Spinal cord (tissue), 4 donors: ENCODE results near the gene EHD4. TPM values are rescaled to one million over a fixed set of nuclear protein-coding genes. Genes with fewer than 3 reads are reported as not detected.

Source experiments
- polyA plus RNA-seq, 2 donors: library from polyadenylated mRNA; unstranded; fragments of 120-200 nt; gene quantifications; one replicate each; pipeline ENCODE4 v1.2.1, GENCODE V29; 2013; ENCODE audit not compliant: insufficient read length in 2 of 2
- small RNA-seq: library from RNA; depleted of rRNA; stranded (forward); fragments of <200 nt; gene quantifications from one replicate; pipeline ENCODE3, GENCODE V24; 2014; ENCODE audit warnings: low replicate concordance
- total RNA-seq, 2 donors: library from RNA; depleted of rRNA in 1 of 2; stranded (reverse); fragments of 120-200 nt in 1 of 2; fragments of >200 nt in 1 of 2; gene quantifications; one replicate each; pipeline versions ENCODE4 v1.2.3 to v1.2.4, GENCODE V29; 2013 to 2014

The EHD4 gene
- total and polyA plus RNA-seq, 4 donors, result 6.8 to 12.3 (median 8.5) TPM

Small RNA genes within 50 kb of the gene (small RNA-seq; reads per million reads assigned to genes)
- gene MIR4310, result not detected
- gene RNA5SP393, result not detected

Other genes with a start within 250 kb of the EHD4 start
- 10 to 100 TPM; 27.1 to 32.7 TPM for gene MAPKBP1, start 198.1 kb downstream of the EHD4 start, total RNA-seq
- gene MAPKBP1, start 198.1 kb downstream of the EHD4 start, polyA plus RNA-seq, result 10 to 100 TPM; 30.8 to 52.6 TPM
- 10 to 100 TPM in 1 of 2 donors, 1 to 10 TPM in 1; 2.8 to 19.0 TPM for gene JMJD7, start 144.5 kb downstream of the EHD4 start, total RNA-seq
- gene JMJD7, start 144.5 kb downstream of the EHD4 start, polyA plus RNA-seq, result 10 to 100 TPM; 24.6 to 25.0 TPM
- 1 to 10 TPM; 3.3 to 8.6 TPM for gene PLA2G4B, start 133.7 kb downstream of the EHD4 start, total RNA-seq
- gene PLA2G4B, start 133.7 kb downstream of the EHD4 start, polyA plus RNA-seq, result 10 to 100 TPM; 20.6 to 31.2 TPM
- 1 to 10 TPM in 1 of 2 donors, under 1 TPM in 1; 0.69 to 2.9 TPM for gene SPTBN5, start 78.5 kb downstream of the EHD4 start, total RNA-seq
- gene SPTBN5, start 78.5 kb downstream of the EHD4 start, polyA plus RNA-seq, result 1 to 10 TPM; 2.0 to 4.2 TPM
- not detected for gene PLA2G4E, start 48.5 kb upstream of the EHD4 start, total RNA-seq
- not detected for gene PLA2G4E, start 48.5 kb upstream of the EHD4 start, polyA plus RNA-seq
- gene PLA2G4D, start 122.0 kb upstream of the EHD4 start, total RNA-seq, result under 1 TPM; 0.06 to 0.10 TPM
- gene PLA2G4D, start 122.0 kb upstream of the EHD4 start, polyA plus RNA-seq, result under 1 TPM; 0.10 to 0.26 TPM
- under 1 TPM in 1 of 2 donors, not detected in 1; 0.11 TPM for gene PLA2G4F, start 184.1 kb upstream of the EHD4 start, total RNA-seq
- gene PLA2G4F, start 184.1 kb upstream of the EHD4 start, polyA plus RNA-seq, result under 1 TPM; 0.21 to 0.25 TPM
- gene VPS39, start 235.7 kb upstream of the EHD4 start, total RNA-seq, result 10 to 100 TPM; 61.4 to 65.1 TPM
- 10 to 100 TPM; 68.8 to 77.6 TPM for gene VPS39, start 235.7 kb upstream of the EHD4 start, polyA plus RNA-seq